ENCODE data around the gene RABEPK.
"Not testable (repeated sequence)": the region's sequence is repeated elsewhere in the genome, so short reads cannot be mapped to it uniquely, and the experiment has no call there.

GRCh38 chr9:125162891-125163290, 37.5 kb upstream of the RABEPK start:
- not testable (repeated sequence) for TF ChIP-seq POLR2AphosphoS5 (IDR thresholded peaks at IDR 0.05; ENCODE audit: low read depth, low read length); TAF1 (IDR thresholded peaks at IDR 0.05; ENCODE audit: borderline replicate concordance, low read depth, low read length)

Data from GM12892 (cell line).